ENCODE results near the gene ROGDI. TPM values are rescaled to one million over a fixed set of nuclear protein-coding genes. Genes with fewer than 3 reads are reported as not detected.

Gene ROGDI
- total RNA-seq, 2 experiments from 2014 or later, result 9.4 to 11.0 TPM

- ATAC-seq (ENCODE audit: poor library complexity), result peak; percentile 5
- Mint-ChIP-seq H3K27me3 (no peaks in the 10 kb centered on the region), H3K4me3 (peak overlapping the region; percentile 86), H3K9me3 (no peaks in the 10 kb centered on the region), H3K27ac (peak overlapping the region; percentile 85), H3K4me1 (ENCODE audit: low read depth) (peaks cover 64% of the 10 kb centered on the region), H3K36me3 (ENCODE audit: low read depth) (peaks cover 49% of the 10 kb centered on the region)
- ChIA-PET CTCF (interaction anchor here (0.9 to 1.2 kb wide), 2 partner anchors 232 to 237 kb away, joined by 3 read pairs; no protein-coding TSS in a partner anchor), POLR2A (interaction anchor here (0.7 to 2.6 kb wide), 7 partner anchors 14 to 232 kb away, joined by 3 to 14 read pairs (median 5); partner anchors contain the start of genes ANKS3, DNAAF8, ROGDI and SEC14L5)
- peak overlapping the region; percentile 17 to 93 for H3K27ac ChIP-seq (ENCODE audit: low read depth in 1 of 2, low read length in 2 of 2)
- peak overlapping the region; percentile 95 for H3K4me3 ChIP-seq (ENCODE audit: low read length)
- TF ChIP-seq CTCF (IDR thresholded peaks at IDR 0.05), result no peak
- peak; percentile 5 to 63 (median 26) for DNase-seq
- peaks cover 47% of the 10 kb centered on the region for H3K4me1 ChIP-seq (ENCODE audit: insufficient read depth, low read length)
- peaks cover 25% of the 10 kb centered on the region for H3K36me3 ChIP-seq (ENCODE audit: insufficient read depth, low read length)
- no peaks in the 10 kb centered on the region for H3K27me3 ChIP-seq (ENCODE audit: control insufficient read depth in 1 of 2, insufficient read depth in 2 of 2, low read length in 2 of 2)
- no peaks in the 10 kb centered on the region for H3K9me3 ChIP-seq (ENCODE audit: control insufficient read depth in 1 of 2, insufficient read depth in 1 of 2, low read length in 2 of 2)
- intact Hi-C loops (cut with DNase I, micrococcal nuclease), result loop anchor here in 1 of 2 experiments (1.0 to 10.0 kb wide), 7 partner anchors 43 to 596 kb away; partner anchors contain the start of genes ALG1, ANKS3, DNAAF8 and NAGPA
Measured at GRCh38 chr16:4847774-4848587, 45.5 kb upstream of the ROGDI start.

GRCh38 chr16:4846901-4847773, 44.7 kb upstream of the ROGDI start, which contains the start of the genes GLYR1 and UBN1:
Gene GLYR1, minus strand, starts transcription at chr16:4847288. Its CDS starts 23 bp downstream, at chr16:4847265.
Gene UBN1, plus strand, starts transcription at chr16:4847481. Its CDS starts 5,437 bp downstream, at chr16:4852918.
- Mint-ChIP-seq H3K9me3 (no peaks in the 10 kb centered on the region), H3K36me3 (ENCODE audit: low read depth) (peaks cover 49% of the 10 kb centered on the region), H3K27ac (peak within 1 kb of the TSS; percentile 85), H3K4me1 (ENCODE audit: low read depth) (peaks cover 58% of the 10 kb centered on the region), H3K27me3 (no peaks in the 10 kb centered on the region), H3K4me3 (peak within 1 kb of the TSS; percentile 93)
- Histone ChIP-seq H3K27me3 (ENCODE audit: control insufficient read depth in 1 of 2, insufficient read depth in 2 of 2, low read length in 2 of 2) (no peaks in the 10 kb centered on the region), H3K27ac (ENCODE audit: low read depth in 1 of 2, low read length in 2 of 2) (peak within 1 kb of the TSS; percentile 75 to 93), H3K36me3 (ENCODE audit: insufficient read depth, low read length) (peaks cover 27% of the 10 kb centered on the region), H3K4me1 (ENCODE audit: insufficient read depth, low read length) (peaks cover 46% of the 10 kb centered on the region), H3K9me3 (ENCODE audit: control insufficient read depth in 1 of 2, insufficient read depth in 1 of 2, low read length in 2 of 2) (no peaks in the 10 kb centered on the region), H3K4me3 (ENCODE audit: low read length) (peak within 1 kb of the TSS; percentile 95)
- TF ChIP-seq CTCF (IDR thresholded peaks at IDR 0.05), result no peak
- ChIA-PET CTCF (interaction anchor here (1.2 kb wide), 2 partner anchors 44 to 231 kb away, joined by 3 read pairs; partner anchors contain the start of gene ROGDI), POLR2A (interaction anchor here (0.7 to 2.6 kb wide), 7 partner anchors 15 to 231 kb away, joined by 3 to 14 read pairs (median 5); partner anchors contain the start of genes ANKS3, DNAAF8, ROGDI and SEC14L5)
- DNase-seq (peak; percentile 98 to 100 (median 99)), ATAC-seq (ENCODE audit: poor library complexity) (peak; percentile 90)
- intact Hi-C loops (cut with DNase I, micrococcal nuclease), result loop anchor here in 1 of 2 experiments (1.0 to 10.0 kb wide), 7 partner anchors 42 to 595 kb away; partner anchors contain the start of genes ALG1, ANKS3, DNAAF8 and NAGPA
